SK-N-SH (cell line): Measurements from ENCODE around the gene SORBS2. TPM values are rescaled to one million over a fixed set of nuclear protein-coding genes. Genes with fewer than 3 reads are reported as not detected.

Experiments used
- CTCF ChIA-PET: fragments of 300-600, 350-600 bp; formaldehyde crosslinking; extraction: SDS; loops from one replicate; lab custom pipeline; 2021; lab: Yijun Ruan, JAX
- POLR2A ChIA-PET: fragments of 350-600 bp; sonication (Branson Sonifier 250); formaldehyde crosslinking; extraction: SDS; loops from one replicate; lab custom pipeline; 2020; ENCODE audit warnings: antibody characterized with exemption, inconsistent platforms; lab: Yijun Ruan, JAX
- DNase-seq: peaks from one replicate; pipeline ENCODE4 v3.0.0; 2012
- H2AFZ ChIP-seq: fragments of 200-600 bp; sonication (generic); 2 replicates; pipeline ENCODE4 v1.8.1; 2016; ENCODE audit warnings: antibody characterized with exemption, mild to moderate bottlenecking, low read depth
- H3F3A ChIP-seq: fragments of 200-600 bp; sonication (generic); replicated peaks from 2 replicates; pipeline ENCODE3; 2016; ENCODE audit warnings: antibody characterized with exemption, mild to moderate bottlenecking; ENCODE audit not compliant: insufficient read depth
- H3K27ac ChIP-seq, 2 experiments: fragments of 200-500 bp in 1 of 2; fragments of 200-600 bp in 1 of 2; sonication (Bioruptor generic) in 1 of 2; sonication (generic), shearing (Covaris generic) in 1 of 2; 2 replicates each; pipeline versions ENCODE4 v1.5.1 to v1.6.1; 2014 to 2016; ENCODE audit warnings: low read depth in 2 of 2, inconsistent platforms in 1 of 2, low read length in 1 of 2, mild to moderate bottlenecking in 1 of 2, mixed read lengths in 1 of 2
- H3K27me3 ChIP-seq: fragments of 200-600 bp; sonication (generic), shearing (Covaris generic); 2 replicates; pipeline ENCODE4 v1.6.1; 2016; ENCODE audit warnings: mixed run types; ENCODE audit not compliant: insufficient read depth
- H3K36me3 ChIP-seq, 2 experiments: fragments of 200-500 bp in 1 of 2; fragments of 200-600 bp in 1 of 2; sonication (Bioruptor generic) in 1 of 2; sonication (generic) in 1 of 2; replicated peaks in 1 of 2; 2 replicates each; pipeline versions ENCODE3 to v1.5.1; 2014 to 2016; ENCODE audit warnings: low read length in 1 of 2, mild to moderate bottlenecking in 1 of 2; ENCODE audit not compliant: insufficient read depth in 2 of 2, control insufficient read depth in 1 of 2
- H3K4me1 ChIP-seq, 2 experiments: fragments of 200-500 bp in 1 of 2; fragments of 200-600 bp in 1 of 2; sonication (Bioruptor generic) in 1 of 2; sonication (generic), shearing (Covaris generic) in 1 of 2; 2 replicates each; pipeline versions ENCODE4 v1.5.1 to v1.6.1; 2014 to 2016; ENCODE audit warnings: low read depth in 1 of 2, low read length in 1 of 2, mixed run types in 1 of 2; ENCODE audit not compliant: insufficient read depth in 2 of 2, control insufficient read depth in 1 of 2
- H3K4me2 ChIP-seq: fragments of 200-600 bp; sonication (generic), shearing (Covaris generic); 2 replicates; pipeline ENCODE4 v1.6.1; 2017; ENCODE audit warnings: mixed run types
- H3K4me3 ChIP-seq, 2 experiments: fragments of 200-500 bp in 1 of 2; fragments of 200-600 bp in 1 of 2; sonication (Bioruptor generic) in 1 of 2; sonication (generic), shearing (Covaris generic) in 1 of 2; 2 replicates each; pipeline versions ENCODE4 v1.5.1 to v1.8.1; 2014 to 2016; ENCODE audit warnings: low read depth in 2 of 2, inconsistent platforms in 1 of 2, low read length in 1 of 2, mild to moderate bottlenecking in 1 of 2, mixed read lengths in 1 of 2, moderate library complexity in 1 of 2
- H3K79me2 ChIP-seq: fragments of 200-600 bp; sonication (generic); 2 replicates; pipeline ENCODE4 v1.8.1; 2017; ENCODE audit warnings: mild to moderate bottlenecking; ENCODE audit not compliant: insufficient read depth
- H3K9ac ChIP-seq: fragments of 200-600 bp; sonication (generic); 2 replicates; pipeline ENCODE4 v1.6.1; 2017; ENCODE audit warnings: mixed run types
- H3K9me2 ChIP-seq: fragments of 200-600 bp; sonication (generic); 2 replicates; pipeline ENCODE4 v1.6.1; 2017; ENCODE audit warnings: mixed run types
- H3K9me3 ChIP-seq: fragments of 200-600 bp; sonication (generic); 2 replicates; pipeline ENCODE4 v1.6.1; 2017; ENCODE audit warnings: mixed run types, mild to moderate bottlenecking, moderate library complexity
- H4K20me1 ChIP-seq: fragments of 200-600 bp; sonication (generic); 2 replicates; pipeline ENCODE4 v1.6.1; 2017; ENCODE audit warnings: mild to moderate bottlenecking, mixed run types; ENCODE audit not compliant: insufficient read depth
- CHD2 ChIP-seq: fragments of 150-350 bp; IDR thresholded peaks from 2 replicates; pipeline ENCODE4 v1.6.1; 2018; ENCODE audit warnings: low read length; ENCODE audit not compliant: partially characterized antibody
- ELF1 ChIP-seq: IDR thresholded peaks from 2 replicates; pipeline ENCODE4 v1.4.0; 2012
- EZH2phosphoT487 ChIP-seq: fragments of 200-600 bp; sonication (generic); IDR thresholded peaks from 2 replicates; pipeline ENCODE4 v1.6.1; 2017; ENCODE audit warnings: low read depth, mixed run types, mild to moderate bottlenecking, antibody characterized with exemption, moderate library complexity, borderline replicate concordance
- FOSL2 ChIP-seq: IDR thresholded peaks from 2 replicates; pipeline ENCODE4 v1.4.0; 2012; ENCODE audit warnings: low read depth, mild to moderate bottlenecking, moderate library complexity, borderline replicate concordance
- GABPA ChIP-seq: IDR thresholded peaks from 2 replicates; pipeline ENCODE4 v1.4.0; 2012; ENCODE audit warnings: low read depth, mild to moderate bottlenecking
- MAX ChIP-seq: IDR thresholded peaks from 2 replicates; pipeline ENCODE4 v1.4.0; 2012; ENCODE audit warnings: low read depth
- MEF2A ChIP-seq: IDR thresholded peaks from 2 replicates; pipeline ENCODE4 v1.4.0; 2012; ENCODE audit warnings: low read depth, borderline replicate concordance
- NFIC ChIP-seq: IDR thresholded peaks from 2 replicates; pipeline ENCODE4 v1.4.0; 2012; ENCODE audit warnings: borderline replicate concordance
- POLR2AphosphoS5 ChIP-seq: IDR thresholded peaks from 2 replicates; pipeline ENCODE4 v1.6.1; 2012; ENCODE audit warnings: low read depth, low read length
- RAD21 ChIP-seq: IDR thresholded peaks from 2 replicates; pipeline ENCODE4 v1.6.1; 2012; ENCODE audit warnings: mild to moderate bottlenecking, low read length
- RCOR1 ChIP-seq: fragments of 150-350 bp; IDR thresholded peaks from 2 replicates; pipeline ENCODE4 v1.6.1; 2017; ENCODE audit warnings: antibody characterized with exemption, low read length
- RXRA ChIP-seq: IDR thresholded peaks from 2 replicates; pipeline ENCODE4 v1.4.0; 2012; ENCODE audit warnings: low read depth, mild to moderate bottlenecking, borderline replicate concordance
- SIN3A ChIP-seq: IDR thresholded peaks from 2 replicates; pipeline ENCODE4 v1.6.1; 2012; ENCODE audit warnings: low read depth, mild to moderate bottlenecking, low read length, moderate library complexity, borderline replicate concordance
- TAF1 ChIP-seq: IDR thresholded peaks from 2 replicates; pipeline ENCODE4 v1.6.1; 2012; ENCODE audit warnings: low read depth, mild to moderate bottlenecking, low read length, moderate library complexity, borderline replicate concordance
- TCF12 ChIP-seq: IDR thresholded peaks from 2 replicates; pipeline ENCODE4 v1.4.0; 2012
- TEAD4 ChIP-seq: IDR thresholded peaks from 2 replicates; pipeline ENCODE4 v1.4.0; 2012; ENCODE audit warnings: mild to moderate bottlenecking, borderline replicate concordance; ENCODE audit not compliant: insufficient read depth
- USF1 ChIP-seq: IDR thresholded peaks from 2 replicates; pipeline ENCODE4 v1.4.0; 2012; ENCODE audit warnings: low read depth, borderline replicate concordance
- YY1 ChIP-seq: IDR thresholded peaks from 2 replicates; pipeline ENCODE4 v1.4.0; 2012; ENCODE audit warnings: low read depth, mild to moderate bottlenecking
- WGBS: methylation state at CpG from one replicate; pipeline ENCODE4 v1.1.6; 2017; ENCODE audit warnings: low lambda C conversion rate; 5-methylcytosine and 5-hydroxymethylcytosine counted together
- polyA plus RNA-seq, 3 experiments: library from polyadenylated mRNA; depleted of rRNA; stranded (reverse); fragments of >200 nt; gene quantifications; 2 replicates each; pipeline ENCODE4 v1.2.3, GENCODE V29; 2012
- TF ChIP-seq, protein P1 (sequence below): fragments of 200-600 bp; sonication (generic); IDR thresholded peaks from 2 replicates; pipeline ENCODE4 v1.6.1; 2017; ENCODE audit warnings: antibody characterized with exemption, mild to moderate bottlenecking, moderate library complexity
- TF ChIP-seq, protein P2 (sequence below): IDR thresholded peaks from 2 replicates; pipeline ENCODE4 v1.6.1; 2012; ENCODE audit warnings: mild to moderate bottlenecking, low read depth, low read length, moderate library complexity

Gene SORBS2
- polyA plus RNA-seq, 1 of the 3 experiments (the other 2 are of a cell fraction), result 2.5 TPM

GRCh38 chr4:185554365-185555126 lies 257.4 kb downstream of the SORBS2 start:
- no peaks in the 10 kb centered on the region for H3K4me1 ChIP-seq
- no peak overlapping the region for H3K4me2 ChIP-seq
- WGBS, result 62% methylated on average over 4 of the region's 4 CpGs
- no peaks in the 10 kb centered on the region for H3K36me3 ChIP-seq
- H3F3A ChIP-seq, result no peaks in the 10 kb centered on the region
- H4K20me1 ChIP-seq, result no peaks in the 10 kb centered on the region
- no peaks in the 10 kb centered on the region for H3K9me3 ChIP-seq
- H3K4me3 ChIP-seq, result no peak overlapping the region
- no peaks in the 10 kb centered on the region for H3K9me2 ChIP-seq
- no peaks in the 10 kb centered on the region for H3K79me2 ChIP-seq
- POLR2A ChIA-PET, result no interaction called here
- no peak for TF ChIP-seq ELF1
- TF ChIP-seq, protein P1, sequence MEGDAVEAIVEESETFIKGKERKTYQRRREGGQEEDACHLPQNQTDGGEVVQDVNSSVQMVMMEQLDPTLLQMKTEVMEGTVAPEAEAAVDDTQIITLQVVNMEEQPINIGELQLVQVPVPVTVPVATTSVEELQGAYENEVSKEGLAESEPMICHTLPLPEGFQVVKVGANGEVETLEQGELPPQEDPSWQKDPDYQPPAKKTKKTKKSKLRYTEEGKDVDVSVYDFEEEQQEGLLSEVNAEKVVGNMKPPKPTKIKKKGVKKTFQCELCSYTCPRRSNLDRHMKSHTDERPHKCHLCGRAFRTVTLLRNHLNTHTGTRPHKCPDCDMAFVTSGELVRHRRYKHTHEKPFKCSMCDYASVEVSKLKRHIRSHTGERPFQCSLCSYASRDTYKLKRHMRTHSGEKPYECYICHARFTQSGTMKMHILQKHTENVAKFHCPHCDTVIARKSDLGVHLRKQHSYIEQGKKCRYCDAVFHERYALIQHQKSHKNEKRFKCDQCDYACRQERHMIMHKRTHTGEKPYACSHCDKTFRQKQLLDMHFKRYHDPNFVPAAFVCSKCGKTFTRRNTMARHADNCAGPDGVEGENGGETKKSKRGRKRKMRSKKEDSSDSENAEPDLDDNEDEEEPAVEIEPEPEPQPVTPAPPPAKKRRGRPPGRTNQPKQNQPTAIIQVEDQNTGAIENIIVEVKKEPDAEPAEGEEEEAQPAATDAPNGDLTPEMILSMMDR, result no peak
- no peak for TF ChIP-seq FOSL2
- TF ChIP-seq, protein P2, sequence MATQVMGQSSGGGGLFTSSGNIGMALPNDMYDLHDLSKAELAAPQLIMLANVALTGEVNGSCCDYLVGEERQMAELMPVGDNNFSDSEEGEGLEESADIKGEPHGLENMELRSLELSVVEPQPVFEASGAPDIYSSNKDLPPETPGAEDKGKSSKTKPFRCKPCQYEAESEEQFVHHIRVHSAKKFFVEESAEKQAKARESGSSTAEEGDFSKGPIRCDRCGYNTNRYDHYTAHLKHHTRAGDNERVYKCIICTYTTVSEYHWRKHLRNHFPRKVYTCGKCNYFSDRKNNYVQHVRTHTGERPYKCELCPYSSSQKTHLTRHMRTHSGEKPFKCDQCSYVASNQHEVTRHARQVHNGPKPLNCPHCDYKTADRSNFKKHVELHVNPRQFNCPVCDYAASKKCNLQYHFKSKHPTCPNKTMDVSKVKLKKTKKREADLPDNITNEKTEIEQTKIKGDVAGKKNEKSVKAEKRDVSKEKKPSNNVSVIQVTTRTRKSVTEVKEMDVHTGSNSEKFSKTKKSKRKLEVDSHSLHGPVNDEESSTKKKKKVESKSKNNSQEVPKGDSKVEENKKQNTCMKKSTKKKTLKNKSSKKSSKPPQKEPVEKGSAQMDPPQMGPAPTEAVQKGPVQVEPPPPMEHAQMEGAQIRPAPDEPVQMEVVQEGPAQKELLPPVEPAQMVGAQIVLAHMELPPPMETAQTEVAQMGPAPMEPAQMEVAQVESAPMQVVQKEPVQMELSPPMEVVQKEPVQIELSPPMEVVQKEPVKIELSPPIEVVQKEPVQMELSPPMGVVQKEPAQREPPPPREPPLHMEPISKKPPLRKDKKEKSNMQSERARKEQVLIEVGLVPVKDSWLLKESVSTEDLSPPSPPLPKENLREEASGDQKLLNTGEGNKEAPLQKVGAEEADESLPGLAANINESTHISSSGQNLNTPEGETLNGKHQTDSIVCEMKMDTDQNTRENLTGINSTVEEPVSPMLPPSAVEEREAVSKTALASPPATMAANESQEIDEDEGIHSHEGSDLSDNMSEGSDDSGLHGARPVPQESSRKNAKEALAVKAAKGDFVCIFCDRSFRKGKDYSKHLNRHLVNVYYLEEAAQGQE, result no peak
- TF ChIP-seq RXRA, result no peak
- no peak for TF ChIP-seq CHD2
- no peak for TF ChIP-seq EZH2phosphoT487
- TF ChIP-seq GABPA, result no peak
- no peak for TF ChIP-seq TAF1
- TF ChIP-seq RCOR1, result no peak
- TF ChIP-seq YY1, result no peak
- TF ChIP-seq MAX, result no peak
- no peak for TF ChIP-seq TCF12
- TF ChIP-seq RAD21, result no peak
- no peak for TF ChIP-seq NFIC
- TF ChIP-seq TEAD4, result no peak
- TF ChIP-seq USF1, result no peak
- no peak for TF ChIP-seq MEF2A
- TF ChIP-seq SIN3A, result no peak
- no peak for TF ChIP-seq POLR2AphosphoS5
- H3K9ac ChIP-seq, result no peak overlapping the region
- H3K27ac ChIP-seq, result no peak overlapping the region
- H3K27me3 ChIP-seq, result 0 out of 2 replicates have a peak, but pooled peaks cover 9% of the 10 kb centered on the region
- no peak overlapping the region for H2AFZ ChIP-seq
- no peak for DNase-seq
- CTCF ChIA-PET, result no interaction called here
